Panc1 (cell line): Measurements from ENCODE around the gene ANXA8L1. TPM values are rescaled to one million over a fixed set of nuclear protein-coding genes. Genes with fewer than 3 reads are reported as not detected.

Experiments used
- ATAC-seq: fragments of 200-7000 bp; cut with Tn5 transposase; 2 replicates; pipeline ENCODE4 v1.9.1; 2020; ENCODE audit warnings: mild to moderate bottlenecking, moderate library complexity
- BruUV-seq: library from RNA; stranded (reverse); fragments of 400-500 nt; replicated peaks from 2 replicates; lab custom pipeline; 2021; lab: Mats Ljungman, UMichigan
- CTCF ChIA-PET: fragments of 300-600 bp; sonication (Branson Sonifier 250); formaldehyde crosslinking; loops from one replicate; lab custom pipeline; 2022; ENCODE audit warnings: antibody characterized with exemption; lab: Charles Lee
- POLR2A ChIA-PET: fragments of 300-600 bp; sonication (Branson Sonifier 250); formaldehyde crosslinking; loops from one replicate; lab custom pipeline; 2022; ENCODE audit warnings: antibody characterized with exemption; lab: Charles Lee
- DNase-seq: peaks from one replicate; pipeline ENCODE4 v3.0.0-alpha.2; 2010; ENCODE audit warnings: low read depth, low spot score
- H3K27ac ChIP-seq: 2 replicates; pipeline ENCODE4 v1.5.1; 2011; ENCODE audit warnings: mild to moderate bottlenecking, low read length, inconsistent platforms
- H3K27me3 ChIP-seq: fragments of 200-500 bp; sonication (Bioruptor generic); 2 replicates; pipeline ENCODE4 v1.6.0; 2014; ENCODE audit warnings: low read length, inconsistent platforms; ENCODE audit not compliant: control insufficient read depth, insufficient read depth
- H3K36me3 ChIP-seq: fragments of 200-500 bp; sonication (Bioruptor generic); 2 replicates; pipeline ENCODE4 v1.5.1; 2014; ENCODE audit warnings: inconsistent platforms, mild to moderate bottlenecking, low read length, moderate library complexity; ENCODE audit not compliant: control insufficient read depth, insufficient read depth
- H3K4me1 ChIP-seq: 2 replicates; pipeline ENCODE4 v1.5.1; 2011; ENCODE audit warnings: inconsistent platforms, mild to moderate bottlenecking, low read length, moderate library complexity; ENCODE audit not compliant: control insufficient read depth, insufficient read depth
- H3K4me3 ChIP-seq, 2 experiments: 2 replicates each; pipeline ENCODE4 v1.5.1; 2011 to 2012; ENCODE audit warnings: low read depth in 2 of 2, low read length in 2 of 2, mild to moderate bottlenecking in 2 of 2, inconsistent platforms in 1 of 2, moderate library complexity in 1 of 2
- H3K9me3 ChIP-seq: fragments of 200-500 bp; sonication (Bioruptor generic); 2 replicates; pipeline ENCODE4 v1.5.1; 2014; ENCODE audit warnings: low read depth, mild to moderate bottlenecking, inconsistent platforms, low read length, moderate library complexity; ENCODE audit not compliant: control insufficient read depth, insufficient read depth
- POLR2AphosphoS5 ChIP-seq: IDR thresholded peaks from 2 replicates; pipeline ENCODE4 v1.6.1; 2012; ENCODE audit warnings: mild to moderate bottlenecking, low read depth, low read length, moderate library complexity
- SIN3A ChIP-seq: IDR thresholded peaks from 2 replicates; pipeline ENCODE4 v1.6.1; 2012; ENCODE audit warnings: low read depth, mild to moderate bottlenecking, low read length, moderate library complexity, borderline replicate concordance; ENCODE audit not compliant: insufficient read depth
- TCF7L2 ChIP-seq: IDR thresholded peaks from 2 replicates; pipeline ENCODE4 v1.6.1; 2011; ENCODE audit warnings: mild to moderate bottlenecking, low read depth, low read length, inconsistent platforms
- in situ Hi-C: cut with HindIII; loops from 2 replicates; pipeline ENCODE4 v1.10.0; 2016; ENCODE audit warnings: low sequenced_read_pairs, low pct_unique_long_range_greater_than_20kb
- intact Hi-C: fragments of 100-400 bp; cut with micrococcal nuclease; formaldehyde crosslinking; loops from one replicate; pipeline ENCODE4 v1.10.0; 2022; ENCODE audit not compliant: unreplicated experiment
- total RNA-seq: library from RNA; stranded (reverse); gene quantifications from one replicate; pipeline ENCODE4 v1.2.1, GENCODE V29; 2021; ENCODE audit not compliant: unreplicated experiment
- TF ChIP-seq, protein P1 (sequence below): fragments of 450-650 bp; IDR thresholded peaks from 2 replicates; pipeline ENCODE4 v1.5.1; 2017; ENCODE audit warnings: mild to moderate bottlenecking
- TF ChIP-seq, protein P2 (sequence below), 2 experiments: IDR thresholded peaks; 2 replicates each; pipeline ENCODE4 v1.6.1; 2011 to 2012; ENCODE audit warnings: low read depth in 2 of 2, control low read depth in 1 of 2, low read length in 1 of 2, mild to moderate bottlenecking in 1 of 2, moderate library complexity in 1 of 2; ENCODE audit not compliant: insufficient read depth in 1 of 2

Gene ANXA8L1
- total RNA-seq, 1 experiment from 2014 or later, result 0.26 TPM

GRCh38 chr10:46326971-46327370, 48.6 kb upstream of the ANXA8L1 start:
- no peaks in the 10 kb centered on the region for H3K9me3 ChIP-seq
- BruUV-seq, result no TSS peak
- ChIA-PET CTCF (no interaction called here), POLR2A (interaction anchor here (0.6 kb wide), 1 partner anchor 890 kb away, joined by 4 read pairs; no protein-coding TSS in a partner anchor)
- H3K4me3 ChIP-seq, result no peak overlapping the region
- no peak for ATAC-seq
- intact Hi-C loops, result no loop called here
- H3K27me3 ChIP-seq, result peaks cover 4% of the 10 kb centered on the region; the same call in 1 of the 2 replicates
- no peaks in the 10 kb centered on the region for H3K36me3 ChIP-seq
- DNase-seq, result no peak
- H3K27ac ChIP-seq, result no peak overlapping the region
- in situ Hi-C loops, result no loop called here
- H3K4me1 ChIP-seq, result no peaks in the 10 kb centered on the region
- TF ChIP-seq, protein P1, sequence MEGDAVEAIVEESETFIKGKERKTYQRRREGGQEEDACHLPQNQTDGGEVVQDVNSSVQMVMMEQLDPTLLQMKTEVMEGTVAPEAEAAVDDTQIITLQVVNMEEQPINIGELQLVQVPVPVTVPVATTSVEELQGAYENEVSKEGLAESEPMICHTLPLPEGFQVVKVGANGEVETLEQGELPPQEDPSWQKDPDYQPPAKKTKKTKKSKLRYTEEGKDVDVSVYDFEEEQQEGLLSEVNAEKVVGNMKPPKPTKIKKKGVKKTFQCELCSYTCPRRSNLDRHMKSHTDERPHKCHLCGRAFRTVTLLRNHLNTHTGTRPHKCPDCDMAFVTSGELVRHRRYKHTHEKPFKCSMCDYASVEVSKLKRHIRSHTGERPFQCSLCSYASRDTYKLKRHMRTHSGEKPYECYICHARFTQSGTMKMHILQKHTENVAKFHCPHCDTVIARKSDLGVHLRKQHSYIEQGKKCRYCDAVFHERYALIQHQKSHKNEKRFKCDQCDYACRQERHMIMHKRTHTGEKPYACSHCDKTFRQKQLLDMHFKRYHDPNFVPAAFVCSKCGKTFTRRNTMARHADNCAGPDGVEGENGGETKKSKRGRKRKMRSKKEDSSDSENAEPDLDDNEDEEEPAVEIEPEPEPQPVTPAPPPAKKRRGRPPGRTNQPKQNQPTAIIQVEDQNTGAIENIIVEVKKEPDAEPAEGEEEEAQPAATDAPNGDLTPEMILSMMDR, result no peak
- TF ChIP-seq, protein P2, sequence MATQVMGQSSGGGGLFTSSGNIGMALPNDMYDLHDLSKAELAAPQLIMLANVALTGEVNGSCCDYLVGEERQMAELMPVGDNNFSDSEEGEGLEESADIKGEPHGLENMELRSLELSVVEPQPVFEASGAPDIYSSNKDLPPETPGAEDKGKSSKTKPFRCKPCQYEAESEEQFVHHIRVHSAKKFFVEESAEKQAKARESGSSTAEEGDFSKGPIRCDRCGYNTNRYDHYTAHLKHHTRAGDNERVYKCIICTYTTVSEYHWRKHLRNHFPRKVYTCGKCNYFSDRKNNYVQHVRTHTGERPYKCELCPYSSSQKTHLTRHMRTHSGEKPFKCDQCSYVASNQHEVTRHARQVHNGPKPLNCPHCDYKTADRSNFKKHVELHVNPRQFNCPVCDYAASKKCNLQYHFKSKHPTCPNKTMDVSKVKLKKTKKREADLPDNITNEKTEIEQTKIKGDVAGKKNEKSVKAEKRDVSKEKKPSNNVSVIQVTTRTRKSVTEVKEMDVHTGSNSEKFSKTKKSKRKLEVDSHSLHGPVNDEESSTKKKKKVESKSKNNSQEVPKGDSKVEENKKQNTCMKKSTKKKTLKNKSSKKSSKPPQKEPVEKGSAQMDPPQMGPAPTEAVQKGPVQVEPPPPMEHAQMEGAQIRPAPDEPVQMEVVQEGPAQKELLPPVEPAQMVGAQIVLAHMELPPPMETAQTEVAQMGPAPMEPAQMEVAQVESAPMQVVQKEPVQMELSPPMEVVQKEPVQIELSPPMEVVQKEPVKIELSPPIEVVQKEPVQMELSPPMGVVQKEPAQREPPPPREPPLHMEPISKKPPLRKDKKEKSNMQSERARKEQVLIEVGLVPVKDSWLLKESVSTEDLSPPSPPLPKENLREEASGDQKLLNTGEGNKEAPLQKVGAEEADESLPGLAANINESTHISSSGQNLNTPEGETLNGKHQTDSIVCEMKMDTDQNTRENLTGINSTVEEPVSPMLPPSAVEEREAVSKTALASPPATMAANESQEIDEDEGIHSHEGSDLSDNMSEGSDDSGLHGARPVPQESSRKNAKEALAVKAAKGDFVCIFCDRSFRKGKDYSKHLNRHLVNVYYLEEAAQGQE (IDR thresholded peaks at IDR 0.05; ENCODE audit: insufficient read depth in 1 of 2, low read depth in 2 of 2, low read length in 1 of 2), result no peak
- TF ChIP-seq SIN3A (no peak), TCF7L2 (no peak), POLR2AphosphoS5 (no peak)

DNA sequence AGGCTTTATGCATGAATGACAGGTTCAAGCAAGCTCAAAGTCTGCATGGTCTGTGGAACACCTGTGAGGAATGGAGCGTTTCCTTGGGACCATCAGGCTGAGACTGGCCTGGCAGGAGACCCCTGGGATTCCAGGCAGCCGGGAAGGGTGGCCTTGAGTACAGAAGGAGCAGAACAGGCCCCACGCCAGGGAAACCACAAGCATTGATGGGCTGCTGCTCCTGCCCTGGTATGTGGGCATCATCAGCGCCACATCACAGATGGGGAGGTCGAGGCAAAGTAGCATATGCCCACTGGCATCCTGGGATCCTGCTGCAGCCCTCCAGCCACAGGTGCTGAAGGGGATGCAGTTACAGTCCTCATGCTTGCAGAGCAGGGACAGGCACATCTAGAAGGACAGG, 47.9 kb upstream of the ANXA8L1 start:
- TF ChIP-seq TCF7L2 (no peak), SIN3A (no peak), POLR2AphosphoS5 (no peak)
- TF ChIP-seq, protein P1, result no peak
- TF ChIP-seq, protein P2 (IDR thresholded peaks at IDR 0.05; ENCODE audit: insufficient read depth in 1 of 2, low read depth in 2 of 2, low read length in 1 of 2), result no peak
- POLR2A ChIA-PET, result no interaction called here
- Histone ChIP-seq H3K27me3 (peaks cover 3% of the 10 kb centered on the region; the same call in 1 of the 2 replicates), H3K27ac (no peak overlapping the region), H3K4me1 (no peaks in the 10 kb centered on the region), H3K4me3 (no peak overlapping the region), H3K9me3 (no peaks in the 10 kb centered on the region), H3K36me3 (no peaks in the 10 kb centered on the region)
- no peak for DNase-seq
- in situ Hi-C loops, result no loop called here
- no peak for ATAC-seq
- CTCF ChIA-PET, result no interaction called here
- intact Hi-C loops, result no loop called here
- BruUV-seq, result no TSS peak
